22Rv1 (cell line): ENCODE results near the gene BARX1.

ENCODE experiments used
- H3K27ac ChIP-seq: fragments of 450-650 bp; 2 replicates; pipeline ENCODE4 v1.5.1; 2017
- ZFX ChIP-seq: fragments of 450-650 bp; IDR thresholded peaks from 2 replicates; pipeline ENCODE4 v1.6.1; 2017; ENCODE audit warnings: antibody characterized with exemption, borderline replicate concordance
- TF ChIP-seq, protein P1 (sequence below): fragments of 450-650 bp; IDR thresholded peaks from 2 replicates; pipeline ENCODE4 v1.5.1; 2017; ENCODE audit warnings: mild to moderate bottlenecking

Gene BARX1

GRCh38 chr9:93960221-93960970 is 5.2 kb upstream of the BARX1 start:
- no peak overlapping the region for H3K27ac ChIP-seq
- TF ChIP-seq ZFX = no peak
- TF ChIP-seq, protein P1, sequence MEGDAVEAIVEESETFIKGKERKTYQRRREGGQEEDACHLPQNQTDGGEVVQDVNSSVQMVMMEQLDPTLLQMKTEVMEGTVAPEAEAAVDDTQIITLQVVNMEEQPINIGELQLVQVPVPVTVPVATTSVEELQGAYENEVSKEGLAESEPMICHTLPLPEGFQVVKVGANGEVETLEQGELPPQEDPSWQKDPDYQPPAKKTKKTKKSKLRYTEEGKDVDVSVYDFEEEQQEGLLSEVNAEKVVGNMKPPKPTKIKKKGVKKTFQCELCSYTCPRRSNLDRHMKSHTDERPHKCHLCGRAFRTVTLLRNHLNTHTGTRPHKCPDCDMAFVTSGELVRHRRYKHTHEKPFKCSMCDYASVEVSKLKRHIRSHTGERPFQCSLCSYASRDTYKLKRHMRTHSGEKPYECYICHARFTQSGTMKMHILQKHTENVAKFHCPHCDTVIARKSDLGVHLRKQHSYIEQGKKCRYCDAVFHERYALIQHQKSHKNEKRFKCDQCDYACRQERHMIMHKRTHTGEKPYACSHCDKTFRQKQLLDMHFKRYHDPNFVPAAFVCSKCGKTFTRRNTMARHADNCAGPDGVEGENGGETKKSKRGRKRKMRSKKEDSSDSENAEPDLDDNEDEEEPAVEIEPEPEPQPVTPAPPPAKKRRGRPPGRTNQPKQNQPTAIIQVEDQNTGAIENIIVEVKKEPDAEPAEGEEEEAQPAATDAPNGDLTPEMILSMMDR = no peak

GRCh38 chr9:93959739-93960154 is 4.6 kb upstream of the BARX1 start:
- no peak overlapping the region for H3K27ac ChIP-seq
- TF ChIP-seq ZFX = no peak
- TF ChIP-seq, protein P1 = no peak

- H3K27ac ChIP-seq = no peak overlapping the region
- TF ChIP-seq, protein P1 = no peak
- no peak for TF ChIP-seq ZFX
These were observed 3.9 kb upstream of the BARX1 start for GRCh38 chr9:93958819-93959682.

GRCh38 chr9:93958121-93958818 is 3.1 kb upstream of the BARX1 start:
- TF ChIP-seq, protein P1 = no peak
- no peak for TF ChIP-seq ZFX

GRCh38 chr9:93955981-93956784 is 1.0 kb upstream of the BARX1 start:
- TF ChIP-seq ZFX = no peak
- TF ChIP-seq, protein P1 = no peak
- H3K27ac ChIP-seq = no peak overlapping the region

More at GRCh38 chr9:93958121-93958818, 3.1 kb upstream of the BARX1 start:
- no peak overlapping the region for H3K27ac ChIP-seq

GRCh38 chr9:93954434-93955061 is 607 bp downstream of the BARX1 start:
- H3K27ac ChIP-seq = no peak overlapping the region
- TF ChIP-seq, protein P1 = no peak
